ENCODE data around the gene RRP1. TPM values are rescaled to one million over a fixed set of nuclear protein-coding genes. Genes with fewer than 3 reads are reported as not detected.

The RRP1 gene
- total and polyA plus RNA-seq, 2 of the 13 experiments (the other 11 are each of a cell fraction or from before 2014, with no cell fraction given) = 20.1 to 35.1 TPM

DNA sequence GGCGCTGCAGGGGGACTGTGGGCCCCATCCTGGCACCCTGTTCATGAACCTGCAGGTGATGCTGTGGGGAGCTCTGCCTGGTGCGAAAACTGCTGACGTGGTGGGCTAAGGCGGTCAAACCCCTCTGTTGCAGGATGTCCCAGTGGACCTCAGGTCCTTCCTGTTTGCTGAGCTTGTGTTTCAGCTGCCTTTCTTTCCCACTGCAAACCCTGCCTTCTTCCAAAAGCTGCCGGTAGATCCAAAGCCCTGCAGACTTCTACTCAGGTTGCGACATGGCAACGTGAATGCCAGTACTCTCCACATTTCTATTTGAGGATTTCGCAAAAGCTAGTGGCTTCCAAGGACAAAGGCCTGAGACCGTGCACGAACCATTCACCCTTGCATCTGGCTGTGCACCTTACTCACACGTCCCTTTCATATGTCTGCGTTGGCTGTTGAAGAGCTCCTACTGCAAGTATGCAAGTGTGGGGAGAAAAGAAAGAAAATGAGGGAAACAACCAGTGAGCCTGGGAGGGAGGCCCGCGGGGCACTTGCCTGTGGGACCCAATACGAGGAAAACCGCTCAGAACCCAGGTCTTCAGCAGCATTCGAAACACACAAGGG is 6.2 kb upstream of the RRP1 start (continued):
- TF ChIP-seq, protein P1, sequence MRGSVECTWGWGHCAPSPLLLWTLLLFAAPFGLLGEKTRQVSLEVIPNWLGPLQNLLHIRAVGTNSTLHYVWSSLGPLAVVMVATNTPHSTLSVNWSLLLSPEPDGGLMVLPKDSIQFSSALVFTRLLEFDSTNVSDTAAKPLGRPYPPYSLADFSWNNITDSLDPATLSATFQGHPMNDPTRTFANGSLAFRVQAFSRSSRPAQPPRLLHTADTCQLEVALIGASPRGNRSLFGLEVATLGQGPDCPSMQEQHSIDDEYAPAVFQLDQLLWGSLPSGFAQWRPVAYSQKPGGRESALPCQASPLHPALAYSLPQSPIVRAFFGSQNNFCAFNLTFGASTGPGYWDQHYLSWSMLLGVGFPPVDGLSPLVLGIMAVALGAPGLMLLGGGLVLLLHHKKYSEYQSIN (CRISPR knock-in tag; IDR thresholded peaks at IDR 0.05; ENCODE audit: borderline replicate concordance) = no peak
- TF ChIP-seq NPAS2 (CRISPR knock-in tag; IDR thresholded peaks at IDR 0.05; ENCODE audit: borderline replicate concordance) (no peak), SPEN (CRISPR knock-in tag; IDR thresholded peaks at IDR 0.05; ENCODE audit: low read depth) (peak; percentile 59; the same call in 1 of the 2 replicates), ELF4 (CRISPR knock-in tag; IDR thresholded peaks at IDR 0.05; ENCODE audit: borderline replicate concordance) (0 out of 2 replicates have a peak, but pooled peaks have one; percentile 44), ZNF572 (CRISPR knock-in tag; IDR thresholded peaks at IDR 0.05) (no peak; the same call in 1 of the 2 replicates), STAT5B (CRISPR knock-in tag; IDR thresholded peaks at IDR 0.05) (no peak), PHF5A (CRISPR knock-in tag; IDR thresholded peaks at IDR 0.05; ENCODE audit: low read depth, unreplicated experiment) (peak; percentile 84), ZC3H13 (CRISPR knock-in tag; IDR thresholded peaks at IDR 0.05) (0 out of 2 replicates have a peak, but pooled peaks have one; percentile 63), SOX13 (IDR thresholded peaks at IDR 0.05) (peak; percentile 76), SOX13 (CRISPR knock-in tag; conservative IDR thresholded peaks at IDR 0.05 in 1 of 2, IDR thresholded peaks at IDR 0.05 in 1 of 2) (peak in 1 of 2 experiments; percentile 87; a peak in 2 of 4 replicates), KDM4B (CRISPR knock-in tag; IDR thresholded peaks at IDR 0.05) (peak; percentile 65; the same call in 1 of the 2 replicates), RELA (CRISPR knock-in tag; IDR thresholded peaks at IDR 0.05) (no peak), NFIC (IDR thresholded peaks at IDR 0.05; ENCODE audit: low read length) (no peak; the same call in 1 of the 2 replicates), ZNF251 (CRISPR knock-in tag; IDR thresholded peaks at IDR 0.05) (no peak), ZNF790 (CRISPR knock-in tag; IDR thresholded peaks at IDR 0.05; ENCODE audit: borderline replicate concordance) (no peak)
- TF ChIP-seq, protein P2, sequence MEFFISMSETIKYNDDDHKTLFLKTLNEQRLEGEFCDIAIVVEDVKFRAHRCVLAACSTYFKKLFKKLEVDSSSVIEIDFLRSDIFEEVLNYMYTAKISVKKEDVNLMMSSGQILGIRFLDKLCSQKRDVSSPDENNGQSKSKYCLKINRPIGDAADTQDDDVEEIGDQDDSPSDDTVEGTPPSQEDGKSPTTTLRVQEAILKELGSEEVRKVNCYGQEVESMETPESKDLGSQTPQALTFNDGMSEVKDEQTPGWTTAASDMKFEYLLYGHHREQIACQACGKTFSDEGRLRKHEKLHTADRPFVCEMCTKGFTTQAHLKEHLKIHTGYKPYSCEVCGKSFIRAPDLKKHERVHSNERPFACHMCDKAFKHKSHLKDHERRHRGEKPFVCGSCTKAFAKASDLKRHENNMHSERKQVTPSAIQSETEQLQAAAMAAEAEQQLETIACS (CRISPR knock-in tag; IDR thresholded peaks at IDR 0.05) = peak; percentile 35; the same call in 1 of the 2 replicates
- TF ChIP-seq, protein P3, sequence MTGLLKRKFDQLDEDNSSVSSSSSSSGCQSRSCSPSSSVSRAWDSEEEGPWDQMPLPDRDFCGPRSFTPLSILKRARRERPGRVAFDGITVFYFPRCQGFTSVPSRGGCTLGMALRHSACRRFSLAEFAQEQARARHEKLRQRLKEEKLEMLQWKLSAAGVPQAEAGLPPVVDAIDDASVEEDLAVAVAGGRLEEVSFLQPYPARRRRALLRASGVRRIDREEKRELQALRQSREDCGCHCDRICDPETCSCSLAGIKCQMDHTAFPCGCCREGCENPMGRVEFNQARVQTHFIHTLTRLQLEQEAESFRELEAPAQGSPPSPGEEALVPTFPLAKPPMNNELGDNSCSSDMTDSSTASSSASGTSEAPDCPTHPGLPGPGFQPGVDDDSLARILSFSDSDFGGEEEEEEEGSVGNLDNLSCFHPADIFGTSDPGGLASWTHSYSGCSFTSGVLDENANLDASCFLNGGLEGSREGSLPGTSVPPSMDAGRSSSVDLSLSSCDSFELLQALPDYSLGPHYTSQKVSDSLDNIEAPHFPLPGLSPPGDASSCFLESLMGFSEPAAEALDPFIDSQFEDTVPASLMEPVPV (CRISPR knock-in tag; IDR thresholded peaks at IDR 0.05) = peak; percentile 87
- TF ChIP-seq, protein P4, sequence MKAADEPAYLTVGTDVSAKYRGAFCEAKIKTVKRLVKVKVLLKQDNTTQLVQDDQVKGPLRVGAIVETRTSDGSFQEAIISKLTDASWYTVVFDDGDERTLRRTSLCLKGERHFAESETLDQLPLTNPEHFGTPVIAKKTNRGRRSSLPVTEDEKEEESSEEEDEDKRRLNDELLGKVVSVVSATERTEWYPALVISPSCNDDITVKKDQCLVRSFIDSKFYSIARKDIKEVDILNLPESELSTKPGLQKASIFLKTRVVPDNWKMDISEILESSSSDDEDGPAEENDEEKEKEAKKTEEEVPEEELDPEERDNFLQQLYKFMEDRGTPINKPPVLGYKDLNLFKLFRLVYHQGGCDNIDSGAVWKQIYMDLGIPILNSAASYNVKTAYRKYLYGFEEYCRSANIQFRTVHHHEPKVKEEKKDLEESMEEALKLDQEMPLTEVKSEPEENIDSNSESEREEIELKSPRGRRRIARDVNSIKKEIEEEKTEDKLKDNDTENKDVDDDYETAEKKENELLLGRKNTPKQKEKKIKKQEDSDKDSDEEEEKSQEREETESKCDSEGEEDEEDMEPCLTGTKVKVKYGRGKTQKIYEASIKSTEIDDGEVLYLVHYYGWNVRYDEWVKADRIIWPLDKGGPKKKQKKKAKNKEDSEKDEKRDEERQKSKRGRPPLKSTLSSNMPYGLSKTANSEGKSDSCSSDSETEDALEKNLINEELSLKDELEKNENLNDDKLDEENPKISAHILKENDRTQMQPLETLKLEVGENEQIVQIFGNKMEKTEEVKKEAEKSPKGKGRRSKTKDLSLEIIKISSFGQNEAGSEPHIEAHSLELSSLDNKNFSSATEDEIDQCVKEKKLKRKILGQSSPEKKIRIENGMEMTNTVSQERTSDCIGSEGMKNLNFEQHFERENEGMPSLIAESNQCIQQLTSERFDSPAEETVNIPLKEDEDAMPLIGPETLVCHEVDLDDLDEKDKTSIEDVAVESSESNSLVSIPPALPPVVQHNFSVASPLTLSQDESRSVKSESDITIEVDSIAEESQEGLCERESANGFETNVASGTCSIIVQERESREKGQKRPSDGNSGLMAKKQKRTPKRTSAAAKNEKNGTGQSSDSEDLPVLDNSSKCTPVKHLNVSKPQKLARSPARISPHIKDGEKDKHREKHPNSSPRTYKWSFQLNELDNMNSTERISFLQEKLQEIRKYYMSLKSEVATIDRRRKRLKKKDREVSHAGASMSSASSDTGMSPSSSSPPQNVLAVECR (CRISPR knock-in tag; IDR thresholded peaks at IDR 0.05; ENCODE audit: borderline replicate concordance) = peak; percentile 71; the same call in 1 of the 2 replicates
- TF ChIP-seq, protein P5, sequence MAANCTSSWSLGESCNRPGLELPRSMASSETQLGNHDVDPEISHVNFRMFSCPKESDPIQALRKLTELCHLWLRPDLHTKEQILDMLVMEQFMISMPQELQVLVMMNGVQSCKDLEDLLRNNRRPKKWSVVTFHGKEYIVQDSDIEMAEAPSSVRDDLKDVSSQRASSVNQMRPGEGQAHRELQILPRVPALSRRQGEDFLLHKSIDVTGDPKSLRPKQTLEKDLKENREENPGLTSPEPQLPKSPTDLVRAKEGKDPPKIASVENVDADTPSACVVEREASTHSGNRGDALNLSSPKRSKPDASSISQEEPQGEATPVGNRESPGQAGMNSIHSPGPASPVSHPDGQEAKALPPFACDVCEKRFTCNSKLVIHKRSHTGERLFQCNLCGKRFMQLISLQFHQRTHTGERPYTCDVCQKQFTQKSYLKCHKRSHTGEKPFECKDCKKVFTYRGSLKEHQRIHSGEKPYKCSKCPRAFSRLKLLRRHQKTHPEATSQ (CRISPR knock-in tag; IDR thresholded peaks at IDR 0.05; ENCODE audit: borderline replicate concordance) = peak; percentile 88; the same call in 1 of the 2 replicates
